HepG2 (cell line): Measurements from ENCODE around the gene KCNJ1. TPM values are rescaled to one million over a fixed set of nuclear protein-coding genes. Genes with fewer than 3 reads are reported as not detected.

Experiments used
- ATAC-seq: fragments of 200-7000 bp; cut with Tn5 transposase; 3 replicates; pipeline ENCODE4 v1.9.1; 2020; ENCODE audit warnings: mild to moderate bottlenecking, moderate library complexity
- Bru-seq: library from RNA; stranded (reverse); fragments of 400-500 nt; gene quantifications from one replicate; lab custom pipeline; 2021; lab: Mats Ljungman, UMichigan
- BruChase-seq, 2 experiments: library from RNA; stranded (reverse); fragments of 400-500 nt; gene quantifications; one replicate each; lab custom pipeline; 2021; lab: Mats Ljungman, UMichigan
- BruUV-seq: library from RNA; stranded (reverse); fragments of 400-500 nt; replicated peaks from 2 replicates; lab custom pipeline; 2021; lab: Mats Ljungman, UMichigan
- CTCF ChIA-PET: fragments of 300-600 bp; formaldehyde crosslinking; extraction: SDS; loops from one replicate; lab custom pipeline; 2021; ENCODE audit warnings: low total read pairs, inconsistent platforms, low intra/inter-chr PET ratio; lab: Yijun Ruan, JAX
- POLR2A ChIA-PET: fragments of 350-600 bp; sonication (Branson Sonifier 250); formaldehyde crosslinking; loops from one replicate; lab custom pipeline; 2020; ENCODE audit warnings: antibody characterized with exemption, inconsistent platforms; lab: Yijun Ruan, JAX
- DNase-seq: peaks from one replicate; pipeline ENCODE4 v3.0.0-alpha.2; 2015; ENCODE audit warnings: low spot score
- FAIRE-seq: peaks from 3 replicates; lab custom pipeline; 2011; peaks lifted over from hg19 to GRCh38; lab: Jason Lieb, UNC
- H2AFZ ChIP-seq: one replicate; pipeline ENCODE4 v1.6.1; 2011; ENCODE audit warnings: low read length, inconsistent platforms
- H3K27ac ChIP-seq: fragments of 300-600 bp; 3 replicates; pipeline ENCODE4 v1.8.0; 2011; ENCODE audit warnings: mixed run types, mild to moderate bottlenecking, mixed read lengths, low read length, inconsistent platforms; ENCODE audit not compliant: insufficient read depth; ENCODE audit errors: extremely low read length
- H3K27me3 ChIP-seq, 2 experiments: fragments of 200-600 bp in 1 of 2; 2 replicates in 1 of 2; 3 replicates in 1 of 2; pipeline versions ENCODE4 v1.6.0 to v1.8.0; 2011; ENCODE audit warnings: low read length in 2 of 2, mild to moderate bottlenecking in 2 of 2, moderate library complexity in 2 of 2, inconsistent platforms in 1 of 2; ENCODE audit not compliant: insufficient read depth in 2 of 2, control insufficient read depth in 1 of 2
- H3K36me3 ChIP-seq, 2 experiments: fragments of 200-600 bp in 1 of 2; replicated peaks in 1 of 2; 2 replicates in 1 of 2; 3 replicates in 1 of 2; pipeline versions ENCODE4 v1.5.1 to v1.8.0; 2011; ENCODE audit warnings: low read length in 2 of 2, inconsistent platforms in 1 of 2; ENCODE audit not compliant: insufficient read depth in 2 of 2, control insufficient read depth in 1 of 2
- H3K4me1 ChIP-seq: 2 replicates; pipeline ENCODE4 v1.5.1; 2012; ENCODE audit warnings: low read length, inconsistent platforms; ENCODE audit not compliant: insufficient read depth
- H3K4me2 ChIP-seq: 2 replicates; pipeline ENCODE4 v1.6.0; 2011; ENCODE audit warnings: low read depth, low read length, inconsistent platforms
- H3K4me3 ChIP-seq, 3 experiments: fragments of 200-600 bp in 1 of 3; sonication (generic), shearing (Covaris generic) in 1 of 3; replicated peaks in 1 of 3; 2 replicates each; pipeline ENCODE4 v1.5.1; 2011 to 2016; ENCODE audit warnings: low read length in 3 of 3, inconsistent platforms in 2 of 3, low read depth in 2 of 3, mild to moderate bottlenecking in 2 of 3, control low read depth in 1 of 3, mixed read lengths in 1 of 3; ENCODE audit not compliant: insufficient read depth in 1 of 3
- H3K79me2 ChIP-seq: one replicate; pipeline ENCODE4 v1.6.1; 2011; ENCODE audit warnings: low read length, inconsistent platforms; ENCODE audit not compliant: insufficient read depth
- H3K9ac ChIP-seq: 2 replicates; pipeline ENCODE4 v1.6.0; 2011; ENCODE audit warnings: mild to moderate bottlenecking, low read depth, low read length, inconsistent platforms; ENCODE audit not compliant: insufficient read depth
- H3K9me3 ChIP-seq: 2 replicates; pipeline ENCODE4 v1.5.1; 2012; ENCODE audit warnings: mild to moderate bottlenecking, low read length
- H4K20me1 ChIP-seq: 2 replicates; pipeline ENCODE4 v1.6.0; 2011; ENCODE audit warnings: inconsistent platforms, mild to moderate bottlenecking, low read length, moderate library complexity; ENCODE audit not compliant: insufficient read depth
- ELK4 ChIP-seq: sonication (generic); formaldehyde crosslinking; IDR thresholded peaks from 2 replicates; pipeline ENCODE4 v1.9.0; 2021; ENCODE audit warnings: missing genetic modification reagents, borderline replicate concordance
- IRF2 ChIP-seq: IDR thresholded peaks from 2 replicates; pipeline ENCODE4 v1.6.1; 2018; ENCODE audit warnings: missing genetic modification reagents, missing compliant biosample characterization
- NFE2L1 ChIP-seq: sonication (generic); formaldehyde crosslinking; IDR thresholded peaks from 2 replicates; pipeline ENCODE4 v1.4.0; 2020; ENCODE audit warnings: missing genetic modification reagents, mild to moderate bottlenecking, borderline replicate concordance
- NR1H2 ChIP-seq: sonication (generic); formaldehyde crosslinking; IDR thresholded peaks from 2 replicates; pipeline ENCODE4 v1.8.1; 2022; ENCODE audit warnings: low read depth, missing genetic modification reagents, borderline replicate concordance
- NR2F2 ChIP-seq: IDR thresholded peaks from 2 replicates; pipeline ENCODE4 v1.6.1; 2012; ENCODE audit warnings: low read depth, inconsistent platforms, borderline replicate concordance
- POLR2AphosphoS2 ChIP-seq: IDR thresholded peaks from 2 replicates; pipeline ENCODE4 v1.6.1; 2011; ENCODE audit warnings: low read depth, low read length, improper control_type of control experiment
- REPIN1 ChIP-seq: sonication (generic); formaldehyde crosslinking; IDR thresholded peaks from 2 replicates; pipeline ENCODE4 v1.8.0; 2022; ENCODE audit warnings: missing genetic modification reagents, low read depth, mild to moderate bottlenecking, borderline replicate concordance
- SKIL ChIP-seq: sonication (generic); formaldehyde crosslinking; IDR thresholded peaks from 2 replicates; pipeline ENCODE4 v1.8.0; 2022; ENCODE audit warnings: missing genetic modification reagents, mild to moderate bottlenecking, moderate library complexity, borderline replicate concordance
- YEATS2 ChIP-seq: sonication (generic); formaldehyde crosslinking; IDR thresholded peaks from 2 replicates; pipeline ENCODE4 v1.4.0; 2020; ENCODE audit warnings: missing genetic modification reagents, borderline replicate concordance
- ZBTB8A ChIP-seq: sonication (generic); formaldehyde crosslinking; IDR thresholded peaks from 2 replicates; pipeline ENCODE4 v1.4.0; 2020; ENCODE audit warnings: mild to moderate bottlenecking, low read depth, missing genetic modification reagents, borderline replicate concordance
- ZC3H13 ChIP-seq: sonication (generic); formaldehyde crosslinking; IDR thresholded peaks from 2 replicates; pipeline ENCODE4 v1.8.1; 2023; ENCODE audit warnings: mild to moderate bottlenecking, missing genetic modification reagents, moderate library complexity
- ZNF672 ChIP-seq: sonication (generic); formaldehyde crosslinking; IDR thresholded peaks from 2 replicates; pipeline ENCODE4 v1.8.1; 2022; ENCODE audit warnings: missing genetic modification reagents
- WGBS: methylation state at CpG from one replicate; pipeline ENCODE4 v1.1.6; 2017; ENCODE audit warnings: low lambda C conversion rate; 5-methylcytosine and 5-hydroxymethylcytosine counted together
- in situ Hi-C: cut with HindIII; loops from 2 replicates; pipeline ENCODE4 v1.10.0; 2017; ENCODE audit warnings: low pct_unique_long_range_greater_than_20kb; ENCODE audit not compliant: extremely low pct_ligation_motif_present
- intact Hi-C: fragments of 100-400 bp; cut with micrococcal nuclease; formaldehyde crosslinking; loops from one replicate; pipeline ENCODE4 v1.10.0; 2022; ENCODE audit not compliant: unreplicated experiment
- long read RNA-seq, 2 experiments: library from RNA in 1 of 2; library from polyadenylated mRNA in 1 of 2; stranded (forward) in 1 of 2; unstranded in 1 of 2; transcript quantifications; one replicate each; pipeline ENCODE4 v2.0.0, GENCODE V29; 2019 to 2022
- polyA minus RNA-seq, 3 experiments: library from RNA; depleted of rRNA, polyadenylated mRNA; stranded (reverse); fragments of >200 nt; gene quantifications; 2 replicates each; pipeline ENCODE4 v1.2.3, GENCODE V29; 2011; ENCODE audit warnings: low replicate concordance in 1 of 3
- polyA plus RNA-seq, 8 experiments: library from polyadenylated mRNA; depleted of rRNA in 3 of 8; stranded (reverse) in 7 of 8; unstranded in 1 of 8; fragments of >200 nt; fragmentation: Illumina TruSeq in 4 of 8; extraction: Trizol in 4 of 8; gene quantifications; 2 replicates each; pipeline versions ENCODE4 v1.2.1 to v1.2.3, GENCODE V29; 2011 to 2016; ENCODE audit warnings: low read depth in 4 of 8, missing spikeins in 1 of 8, mixed read lengths in 1 of 8; ENCODE audit not compliant: insufficient read depth in 1 of 8
- total RNA-seq, 5 experiments: library from RNA; depleted of rRNA; stranded (reverse); fragments of >200 nt; fragmentation: Illumina TruSeq; extraction: Trizol; gene quantifications; 2 replicates each; pipeline ENCODE4 v1.2.3, GENCODE V29; 2016; ENCODE audit warnings: low read depth in 1 of 5

KCNJ1 gene
- total RNA-seq (2016; rRNA removed; fragmentation: Illumina TruSeq; extraction: Trizol), result not detected in 2 replicates
- not detected in 2 replicates for total RNA-seq (2016; cell fraction: cytosol; rRNA removed; fragmentation: Illumina TruSeq; extraction: Trizol; ENCODE audit: low read depth)
- not detected in 2 replicates for total RNA-seq (2016; cell fraction: insoluble cytoplasmic fraction; rRNA removed; fragmentation: Illumina TruSeq; extraction: Trizol)
- total RNA-seq (2016; cell fraction: membrane; rRNA removed; fragmentation: Illumina TruSeq; extraction: Trizol), result not detected in 2 replicates
- not detected in 2 replicates for total RNA-seq (2016; cell fraction: nucleus; rRNA removed; fragmentation: Illumina TruSeq; extraction: Trizol)
- not detected in 2 replicates for polyA plus RNA-seq (2011; rRNA removed)
- polyA plus RNA-seq (2011; cell fraction: cytosol; rRNA removed), result not detected in 2 replicates
- polyA plus RNA-seq (2011; cell fraction: nucleus; rRNA removed), result not detected in 2 replicates
- not detected in 2 replicates for polyA plus RNA-seq (2012)
- polyA plus RNA-seq (2016; cell fraction: cytosol; fragmentation: Illumina TruSeq; extraction: Trizol; ENCODE audit: low read depth), result not detected in 2 replicates
- polyA plus RNA-seq (2016; cell fraction: insoluble cytoplasmic fraction; fragmentation: Illumina TruSeq; extraction: Trizol; ENCODE audit: low read depth), result not detected in 2 replicates
- not detected in 2 replicates for polyA plus RNA-seq (2016; cell fraction: membrane; fragmentation: Illumina TruSeq; extraction: Trizol; ENCODE audit: low read depth)
- polyA plus RNA-seq (2016; cell fraction: nucleus; fragmentation: Illumina TruSeq; extraction: Trizol; ENCODE audit: insufficient read depth, low read depth), result not detected in 2 replicates
- not detected in 2 replicates for polyA minus RNA-seq (2011; rRNA and poly(A)+ RNA removed; ENCODE audit: low replicate concordance)
- not detected in 2 replicates for polyA minus RNA-seq (2011; cell fraction: cytosol; rRNA and poly(A)+ RNA removed)
- polyA minus RNA-seq (2011; cell fraction: nucleus; rRNA and poly(A)+ RNA removed), result not detected in 2 replicates
- not detected for Bru-seq, nascent RNA
- not detected for BruChase-seq, experiment 1, labeled RNA remaining after a 6-hour chase
- BruChase-seq, experiment 2, labeled RNA remaining after a 2-hour chase, result not detected
- long read RNA-seq, experiment 1, result 0 reads
- long read RNA-seq, experiment 2, result 0 reads

GRCh38 chr11:128867277-128867676 is at the start of gene KCNJ1:
KCNJ1 (minus strand) TSS chr11:128867296; CDS start chr11:128840243, 27,053 bp downstream.
- CTCF ChIA-PET, result no interaction called here
- 41% methylated on average over 7 of the region's 8 CpGs for WGBS
- no peak within 1 kb of the TSS for H3K9ac ChIP-seq

GRCh38 chr11:128916681-128917080 is 49.6 kb upstream of the KCNJ1 start:
- intact Hi-C loops, result no loop called here
- 17% methylated on average over 2 of the region's 2 CpGs for WGBS
- Histone ChIP-seq H3K9me3 (no peaks in the 10 kb centered on the region), H3K4me1 (no peaks in the 10 kb centered on the region), H4K20me1 (no peaks in the 10 kb centered on the region), H3K27ac (no peak overlapping the region), H3K27me3 (peaks cover 2 to 37% of the 10 kb centered on the region in 2 experiments; a peak in 4 of 5 replicates), H3K36me3 (no peaks in the 10 kb centered on the region), H2AFZ (no peak overlapping the region), H3K79me2 (no peaks in the 10 kb centered on the region), H3K9ac (no peak overlapping the region), H3K4me3 (no peak overlapping the region), H3K4me2 (no peak overlapping the region)
- FAIRE-seq, result no peak
- in situ Hi-C loops, result no loop called here
- ChIA-PET POLR2A (no interaction called here), CTCF (no interaction called here)
- BruUV-seq, result no TSS peak
- no peak for ATAC-seq
- DNase-seq, result no peak
- TF ChIP-seq NR1H2 (no peak), ELK4 (CRISPR knock-in tag) (no peak), IRF2 (no peak), POLR2AphosphoS2 (no peak), REPIN1 (no peak), NR2F2 (no peak), YEATS2 (CRISPR knock-in tag) (no peak), SKIL (CRISPR knock-in tag) (no peak), NFE2L1 (CRISPR knock-in tag) (no peak)

More at GRCh38 chr11:128867277-128867676, at the start of gene KCNJ1:
- intact Hi-C loops, result no loop called here
- Histone ChIP-seq H3K4me3 (no peak within 1 kb of the TSS), H4K20me1 (no peaks in the 10 kb centered on the region), H2AFZ (no peak within 1 kb of the TSS), H3K9me3 (no peaks in the 10 kb centered on the region), H3K27me3 (peaks cover 0 to 3% of the 10 kb centered on the region in 2 experiments; a peak in 4 of 5 replicates), H3K79me2 (no peaks in the 10 kb centered on the region), H3K4me2 (no peak within 1 kb of the TSS), H3K27ac (no peak within 1 kb of the TSS), H3K4me1 (no peaks in the 10 kb centered on the region), H3K36me3 (no peaks in the 10 kb centered on the region)
- POLR2A ChIA-PET, result no interaction called here
- FAIRE-seq (no peak), ATAC-seq (no peak), DNase-seq (no peak)
- no TSS peak for BruUV-seq
- in situ Hi-C loops, result no loop called here
- TF ChIP-seq ZC3H13 (CRISPR knock-in tag) (no peak), ZBTB8A (CRISPR knock-in tag) (no peak), ZNF672 (CRISPR knock-in tag) (no peak)
